ENCODE data around the gene GJA4.

GRCh38 chr1:34792424-34792823 lies 375 bp upstream of the GJA4 start:
- no peak for TF ChIP-seq EP300 (IDR thresholded peaks at IDR 0.05)
- no peak for TF ChIP-seq CTCF (IDR thresholded peaks at IDR 0.05)
